Fibroblast of skin of right quadriceps (primary cell): ENCODE results near the gene MED27.

Source experiments
- DNase-seq: peaks from one replicate; pipeline ENCODE4 v3.0.0-alpha.2; 2013

MED27 gene

GRCh38 chr9:131994364-131995125, 85.1 kb downstream of the MED27 start:
- no peak for DNase-seq

GRCh38 chr9:131992906-131993657, 86.6 kb downstream of the MED27 start:
- DNase-seq = no peak

- DNase-seq = no peak
Observed at GRCh38 chr9:131987232-131987631, 92.4 kb downstream of the MED27 start.

GRCh38 chr9:131986576-131986975, 93.1 kb downstream of the MED27 start:
- peak; percentile 49 for DNase-seq

GRCh38 chr9:131986089-131986488, 93.6 kb downstream of the MED27 start:
- no peak for DNase-seq

- DNase-seq = no peak
Observed at GRCh38 chr9:131984564-131984963, 95.1 kb downstream of the MED27 start.

GRCh38 chr9:131982671-131983239, 96.9 kb downstream of the MED27 start:
- peak; percentile 71 for DNase-seq

- no peak for DNase-seq
Observed at GRCh38 chr9:131982102-131982501, 97.6 kb downstream of the MED27 start.

- peak; percentile 61 for DNase-seq
Observed at GRCh38 chr9:131981116-131981776, 98.4 kb downstream of the MED27 start.

- DNase-seq = no peak
Observed at GRCh38 chr9:131980267-131981016, 99.2 kb downstream of the MED27 start.

- no peak for DNase-seq
Observed at GRCh38 chr9:131977109-131977838, 102.4 kb downstream of the MED27 start.

- no peak for DNase-seq
Observed at GRCh38 chr9:131976157-131977108, 103.2 kb downstream of the MED27 start.

- no peak for DNase-seq
Observed at GRCh38 chr9:131972889-131973288, 106.8 kb downstream of the MED27 start.

- no peak for DNase-seq
Observed at GRCh38 chr9:131971482-131972074, 108.1 kb downstream of the MED27 start.

GRCh38 chr9:131969469-131969989, 110.1 kb downstream of the MED27 start:
- no peak for DNase-seq

- DNase-seq = no peak
Observed at GRCh38 chr9:131968632-131969031, 111.0 kb downstream of the MED27 start.

- no peak for DNase-seq
Observed at GRCh38 chr9:131965841-131966240, 113.8 kb downstream of the MED27 start.

- DNase-seq = no peak
Observed at GRCh38 chr9:131965103-131965502, 114.6 kb downstream of the MED27 start.

GRCh38 chr9:131963072-131964030, 116.3 kb downstream of the MED27 start:
- DNase-seq = no peak
